NB4 (cell line): ENCODE measurements around the gene S100A9.

Experiments used
- POLR2A ChIP-seq: IDR thresholded peaks from 2 replicates; pipeline ENCODE4 v1.6.1; 2011; ENCODE audit warnings: mild to moderate bottlenecking; ENCODE audit not compliant: insufficient read length; ENCODE audit errors: extremely low read depth
- TF ChIP-seq, protein P1 (sequence below): IDR thresholded peaks from one replicate; pipeline ENCODE4 v1.5.1; 2012; ENCODE audit warnings: low read depth, low read length
- TF ChIP-seq, protein P2 (sequence below): IDR thresholded peaks from 2 replicates; pipeline ENCODE4 v1.6.1; 2011; ENCODE audit warnings: low read depth, low read length

DNA sequence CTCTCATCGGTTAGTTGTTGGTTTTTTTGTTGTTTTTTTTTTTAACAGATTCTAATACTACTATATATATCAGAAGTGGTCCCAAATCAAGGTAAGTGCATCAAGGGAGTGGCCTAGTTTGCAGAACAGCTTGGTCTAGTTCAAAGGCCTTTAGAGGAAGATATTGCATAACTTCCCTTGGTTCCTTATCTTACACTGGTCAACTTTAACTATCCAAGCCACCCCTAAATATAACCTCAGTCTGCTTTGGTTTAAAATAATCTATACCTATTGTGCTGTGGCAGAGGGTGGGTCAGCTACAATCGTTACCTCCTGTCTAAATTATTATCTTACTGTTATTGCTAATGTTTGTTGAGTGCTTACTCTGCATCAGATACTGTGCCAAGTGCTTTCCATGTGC lies 10.8 kb downstream of the S100A9 start:
- TF ChIP-seq, protein P1, sequence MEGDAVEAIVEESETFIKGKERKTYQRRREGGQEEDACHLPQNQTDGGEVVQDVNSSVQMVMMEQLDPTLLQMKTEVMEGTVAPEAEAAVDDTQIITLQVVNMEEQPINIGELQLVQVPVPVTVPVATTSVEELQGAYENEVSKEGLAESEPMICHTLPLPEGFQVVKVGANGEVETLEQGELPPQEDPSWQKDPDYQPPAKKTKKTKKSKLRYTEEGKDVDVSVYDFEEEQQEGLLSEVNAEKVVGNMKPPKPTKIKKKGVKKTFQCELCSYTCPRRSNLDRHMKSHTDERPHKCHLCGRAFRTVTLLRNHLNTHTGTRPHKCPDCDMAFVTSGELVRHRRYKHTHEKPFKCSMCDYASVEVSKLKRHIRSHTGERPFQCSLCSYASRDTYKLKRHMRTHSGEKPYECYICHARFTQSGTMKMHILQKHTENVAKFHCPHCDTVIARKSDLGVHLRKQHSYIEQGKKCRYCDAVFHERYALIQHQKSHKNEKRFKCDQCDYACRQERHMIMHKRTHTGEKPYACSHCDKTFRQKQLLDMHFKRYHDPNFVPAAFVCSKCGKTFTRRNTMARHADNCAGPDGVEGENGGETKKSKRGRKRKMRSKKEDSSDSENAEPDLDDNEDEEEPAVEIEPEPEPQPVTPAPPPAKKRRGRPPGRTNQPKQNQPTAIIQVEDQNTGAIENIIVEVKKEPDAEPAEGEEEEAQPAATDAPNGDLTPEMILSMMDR: no peak
- TF ChIP-seq, protein P2, sequence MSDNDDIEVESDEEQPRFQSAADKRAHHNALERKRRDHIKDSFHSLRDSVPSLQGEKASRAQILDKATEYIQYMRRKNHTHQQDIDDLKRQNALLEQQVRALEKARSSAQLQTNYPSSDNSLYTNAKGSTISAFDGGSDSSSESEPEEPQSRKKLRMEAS: no peak
- no peak for TF ChIP-seq POLR2A
